ENCODE measurements around the gene EMP1.

DNA sequence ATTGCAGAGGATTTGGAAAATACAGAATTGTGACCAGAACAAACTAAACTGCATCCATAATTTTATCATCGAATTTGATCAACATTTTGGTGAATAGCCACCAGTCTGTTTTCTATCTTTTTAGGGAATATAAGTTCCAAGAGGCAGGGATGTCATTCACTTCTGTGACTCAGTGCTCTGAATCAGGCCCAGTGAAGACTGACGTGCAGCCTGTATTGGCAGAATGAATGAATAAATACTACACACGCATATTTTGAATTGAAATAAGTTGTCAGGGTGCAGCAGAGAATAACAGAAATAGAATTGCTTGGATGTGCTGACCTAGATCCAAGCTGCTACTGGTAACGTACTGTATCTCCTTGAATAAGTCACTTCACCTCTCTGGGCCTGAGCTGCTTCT lies 1.3 kb upstream of the EMP1 start:
- TF ChIP-seq GATA1 (IDR thresholded peaks at IDR 0.05; ENCODE audit: low read depth, low read length): no peak
- TF ChIP-seq POLR2A (IDR thresholded peaks at IDR 0.05; ENCODE audit: low read length): no peak

Measured in erythroblast (primary cell).